HepG2 (cell line): Measurements from ENCODE around the gene TMEM184B. TPM values are rescaled to one million over a fixed set of nuclear protein-coding genes. Genes with fewer than 3 reads are reported as not detected.

Experiments
- ARNTL ChIP-seq: sonication (generic); formaldehyde crosslinking; IDR thresholded peaks from 2 replicates; pipeline ENCODE4 v1.4.0; 2020; ENCODE audit warnings: mild to moderate bottlenecking, missing genetic modification reagents
- FOSL2 ChIP-seq: sonication (generic); formaldehyde crosslinking; IDR thresholded peaks from 2 replicates; pipeline ENCODE4 v1.4.0; 2020; ENCODE audit warnings: missing genetic modification reagents
- FOXC1 ChIP-seq: sonication (generic); formaldehyde crosslinking; IDR thresholded peaks from 2 replicates; pipeline ENCODE4 v1.8.0; 2022; ENCODE audit warnings: mild to moderate bottlenecking, missing genetic modification reagents, borderline replicate concordance
- GATAD2A ChIP-seq: IDR thresholded peaks from 2 replicates; pipeline ENCODE4 v1.6.1; 2016
- HNF4G ChIP-seq, 2 experiments: sonication (generic) in 1 of 2; formaldehyde crosslinking in 1 of 2; IDR thresholded peaks; 2 replicates each; pipeline versions ENCODE4 v1.4.0 to v1.6.1; 2011 to 2020; ENCODE audit warnings: borderline replicate concordance in 2 of 2, low read depth in 2 of 2, mild to moderate bottlenecking in 2 of 2, low read length in 1 of 2, missing genetic modification reagents in 1 of 2, moderate library complexity in 1 of 2
- HNRNPL ChIP-seq: fragments of 200-400 bp; formaldehyde crosslinking; IDR thresholded peaks from 2 replicates; pipeline ENCODE4 v1.6.1; 2017; ENCODE audit warnings: mild to moderate bottlenecking, low read depth, low read length
- IRF2 ChIP-seq: IDR thresholded peaks from 2 replicates; pipeline ENCODE4 v1.6.1; 2018; ENCODE audit warnings: missing genetic modification reagents, missing compliant biosample characterization
- NONO ChIP-seq, 2 experiments: fragments of 450-650 bp in 1 of 2; sonication (generic) in 1 of 2; formaldehyde crosslinking in 1 of 2; IDR thresholded peaks in 1 of 2; conservative IDR thresholded peaks in 1 of 2; 2 replicates each; pipeline versions ENCODE4 v1.6.1 to v1.8.0; 2017 to 2022; ENCODE audit warnings: mild to moderate bottlenecking in 1 of 2, missing genetic modification reagents in 1 of 2, moderate library complexity in 1 of 2
- NR2F6 ChIP-seq, 2 experiments: IDR thresholded peaks; 2 replicates each; pipeline ENCODE4 v1.6.1; 2016; ENCODE audit warnings: antibody characterized with exemption in 1 of 2, mild to moderate bottlenecking in 1 of 2
- PAXIP1 ChIP-seq: sonication (generic); formaldehyde crosslinking; conservative IDR thresholded peaks from 2 replicates; pipeline ENCODE4 v1.4.0; 2020; ENCODE audit warnings: mild to moderate bottlenecking, missing genetic modification reagents, moderate library complexity
- PHF21A ChIP-seq: sonication (generic); formaldehyde crosslinking; IDR thresholded peaks from 2 replicates; pipeline ENCODE4 v1.5.0; 2020; ENCODE audit warnings: mild to moderate bottlenecking, missing genetic modification reagents
- POGZ ChIP-seq: sonication (generic); formaldehyde crosslinking; IDR thresholded peaks from 2 replicates; pipeline ENCODE4 v1.4.0; 2020; ENCODE audit warnings: mild to moderate bottlenecking, missing genetic modification reagents
- PPARG ChIP-seq: conservative IDR thresholded peaks from 2 replicates; pipeline ENCODE4 v1.6.1; 2016; ENCODE audit warnings: missing biosample characterization, missing genetic modification reagents
- SP140L ChIP-seq: sonication (generic); formaldehyde crosslinking; IDR thresholded peaks from 2 replicates; pipeline ENCODE4 v1.4.0; 2020; ENCODE audit warnings: missing genetic modification reagents, borderline replicate concordance
- ZBTB3 ChIP-seq: sonication (generic); formaldehyde crosslinking; IDR thresholded peaks from 2 replicates; pipeline ENCODE4 v1.4.0; 2020; ENCODE audit warnings: low read depth, mild to moderate bottlenecking, moderate library complexity, missing genetic modification reagents, borderline replicate concordance
- ZBTB38 ChIP-seq: sonication (generic); formaldehyde crosslinking; IDR thresholded peaks from 2 replicates; pipeline ENCODE4 v1.5.1; 2020; ENCODE audit warnings: mild to moderate bottlenecking, missing genetic modification reagents
- ZNF292 ChIP-seq: sonication (generic); formaldehyde crosslinking; IDR thresholded peaks from 2 replicates; pipeline ENCODE4 v1.8.1; 2022; ENCODE audit warnings: mild to moderate bottlenecking, low read depth, missing genetic modification reagents, borderline replicate concordance
- ZNF782 ChIP-seq: sonication (generic); formaldehyde crosslinking; IDR thresholded peaks from 2 replicates; pipeline ENCODE4 v1.4.0; 2020; ENCODE audit warnings: missing genetic modification reagents, mild to moderate bottlenecking, borderline replicate concordance
- polyA plus RNA-seq, 8 experiments: library from polyadenylated mRNA; depleted of rRNA in 3 of 8; stranded (reverse) in 7 of 8; unstranded in 1 of 8; fragments of >200 nt; fragmentation: Illumina TruSeq in 4 of 8; extraction: Trizol in 4 of 8; gene quantifications; 2 replicates each; pipeline versions ENCODE4 v1.2.1 to v1.2.3, GENCODE V29; 2011 to 2016; ENCODE audit warnings: low read depth in 4 of 8, missing spikeins in 1 of 8, mixed read lengths in 1 of 8; ENCODE audit not compliant: insufficient read depth in 1 of 8
- total RNA-seq, 5 experiments: library from RNA; depleted of rRNA; stranded (reverse); fragments of >200 nt; fragmentation: Illumina TruSeq; extraction: Trizol; gene quantifications; 2 replicates each; pipeline ENCODE4 v1.2.3, GENCODE V29; 2016; ENCODE audit warnings: low read depth in 1 of 5
- TF ChIP-seq, protein P1 (sequence below): sonication (generic); formaldehyde crosslinking; IDR thresholded peaks from 2 replicates; pipeline ENCODE4 v1.8.0; 2022; ENCODE audit warnings: missing genetic modification reagents, mild to moderate bottlenecking, inconsistent platforms, borderline replicate concordance

Gene TMEM184B
- total and polyA plus RNA-seq, 2 of the 13 experiments (the other 11 are each of a cell fraction or from before 2014, with no cell fraction given): 15.9 to 16.0 TPM

DNA sequence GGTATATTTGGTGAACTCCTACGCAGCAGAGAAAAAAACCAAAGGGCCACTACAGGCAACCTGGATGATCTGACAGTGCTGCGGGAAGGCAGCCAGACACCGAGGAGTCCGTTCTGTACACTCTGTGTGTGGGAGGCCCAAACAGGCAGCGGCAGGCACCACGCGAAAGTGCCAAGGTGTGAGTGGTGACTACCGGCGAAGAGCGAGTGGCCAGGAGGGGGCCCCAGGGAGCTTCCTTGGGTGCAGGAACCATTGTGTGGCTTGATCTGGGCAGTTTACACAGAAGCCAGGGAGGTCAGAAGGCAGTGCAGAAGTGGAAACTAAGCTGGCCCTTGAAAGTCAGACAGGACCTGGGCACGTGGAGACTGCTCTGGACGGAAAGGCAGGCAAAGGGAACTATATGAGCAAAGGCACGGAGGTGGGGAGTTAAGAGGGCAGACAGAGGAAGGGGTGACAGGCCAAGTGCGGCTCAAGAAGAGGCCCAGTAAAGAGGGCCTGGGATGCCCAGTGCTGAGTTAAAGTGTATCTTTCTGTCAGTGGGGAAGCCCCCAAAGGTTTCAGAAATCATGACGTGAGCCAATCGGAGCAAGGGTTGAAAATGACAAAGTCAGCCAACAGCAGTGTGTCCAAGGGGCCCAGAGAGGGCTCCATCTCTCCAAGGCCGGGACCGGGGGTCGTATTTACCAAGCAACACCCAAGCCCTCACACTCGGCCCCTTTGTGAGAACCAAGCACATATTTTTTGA is 10.6 kb downstream of the TMEM184B start (continued):
- TF ChIP-seq PAXIP1 (CRISPR knock-in tag) (peak; percentile 30), PHF21A (CRISPR knock-in tag) (peak; percentile 47; the same call in 1 of the 2 replicates), IRF2 (CRISPR knock-in tag) (peak; percentile 16; the same call in 1 of the 2 replicates), HNF4G (IDR thresholded peaks at IDR 0.05; ENCODE audit: borderline replicate concordance, low read depth, low read length) (0 out of 2 replicates have a peak, but pooled peaks have one; percentile 5), HNF4G (CRISPR knock-in tag; IDR thresholded peaks at IDR 0.05; ENCODE audit: borderline replicate concordance, low read depth) (no peak), NR2F6 (IDR thresholded peaks at IDR 0.05) (peak; percentile 47; the same call in 1 of the 2 replicates), NR2F6 (CRISPR knock-in tag; IDR thresholded peaks at IDR 0.05) (peak; percentile 55), GATAD2A (CRISPR knock-in tag) (peak; percentile 67), NONO (IDR thresholded peaks at IDR 0.05) (no peak), NONO (CRISPR knock-in tag; conservative IDR thresholded peaks at IDR 0.05) (peak; percentile 50; the same call in 1 of the 2 replicates), FOSL2 (peak; percentile 43; the same call in 1 of the 2 replicates), SP140L (CRISPR knock-in tag) (no peak), POGZ (CRISPR knock-in tag) (peak; percentile 17; the same call in 1 of the 2 replicates), ZBTB38 (CRISPR knock-in tag) (peak; percentile 40; the same call in 1 of the 2 replicates), ZNF782 (CRISPR knock-in tag) (peak; percentile 41; the same call in 1 of the 2 replicates), HNRNPL (peak; percentile 64; the same call in 1 of the 2 replicates), ARNTL (CRISPR knock-in tag) (0 out of 2 replicates have a peak, but pooled peaks have one; percentile 34), ZNF292 (CRISPR knock-in tag) (0 out of 2 replicates have a peak, but pooled peaks have one; percentile 33), ZBTB3 (no peak), FOXC1 (CRISPR knock-in tag) (0 out of 2 replicates have a peak, but pooled peaks have one; percentile 53), PPARG (CRISPR knock-in tag) (no peak)
- TF ChIP-seq, protein P1, sequence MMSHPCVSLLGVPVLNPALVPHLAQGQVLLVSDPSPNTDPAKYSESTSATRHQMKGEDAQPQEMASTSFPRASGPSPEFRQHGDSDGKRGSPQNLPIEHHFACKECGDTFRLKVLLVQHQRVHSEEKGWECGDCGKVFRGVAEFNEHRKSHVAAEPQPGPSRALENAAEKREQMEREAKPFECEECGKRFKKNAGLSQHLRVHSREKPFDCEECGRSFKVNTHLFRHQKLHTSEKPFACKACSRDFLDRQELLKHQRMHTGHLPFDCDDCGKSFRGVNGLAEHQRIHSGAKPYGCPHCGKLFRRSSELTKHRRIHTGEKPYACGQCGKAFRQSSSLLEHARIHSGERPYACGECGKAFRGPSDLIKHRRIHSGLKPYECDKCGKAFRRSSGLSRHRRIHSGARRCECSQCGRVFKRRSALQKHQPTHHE: 0 out of 2 replicates have a peak, but pooled peaks have one; percentile 55
